H1 (cell line): ENCODE data around the gene OR51B4. TPM values are rescaled to one million over a fixed set of nuclear protein-coding genes. Genes with fewer than 3 reads are reported as not detected.

ENCODE experiments used
- CTCF ChIA-PET: fragments of 300-600 bp; sonication (Branson Sonifier 250); formaldehyde crosslinking; loops from one replicate; lab custom pipeline; 2021; ENCODE audit not compliant: partially characterized antibody; lab: Charles Lee
- POLR2A ChIA-PET: fragments of 300-600 bp; sonication (Branson Sonifier 250); formaldehyde crosslinking; loops from one replicate; lab custom pipeline; 2021; ENCODE audit warnings: inconsistent platforms; ENCODE audit not compliant: partially characterized antibody; lab: Charles Lee
- DNase-seq, 2 experiments: peaks; one replicate each; pipeline versions ENCODE4 v3.0.0 to v3.0.0-alpha.2; 2010 to 2022; ENCODE audit warnings: low spot score in 2 of 2, low read depth in 1 of 2, mixed read lengths in 1 of 2
- FAIRE-seq: peaks from 2 replicates; lab custom pipeline; 2011; peaks lifted over from hg19 to GRCh38; lab: Jason Lieb, UNC
- H2AFZ ChIP-seq: 2 replicates; pipeline ENCODE4 v1.8.1; 2012; ENCODE audit warnings: low read length, inconsistent platforms
- H2AK5ac ChIP-seq: 2 replicates; pipeline ENCODE4 v1.6.1; 2013; ENCODE audit warnings: low read depth, low read length
- H2BK120ac ChIP-seq: replicated peaks from 2 replicates; pipeline ENCODE3; 2013; ENCODE audit warnings: low read depth, low read length, inconsistent platforms
- H2BK12ac ChIP-seq: 2 replicates; pipeline ENCODE4 v1.6.1; 2013; ENCODE audit warnings: low read depth, low read length
- H2BK15ac ChIP-seq: 2 replicates; pipeline ENCODE4 v1.6.1; 2013; ENCODE audit warnings: low read length
- H2BK20ac ChIP-seq: 2 replicates; pipeline ENCODE4 v1.6.1; 2013; ENCODE audit warnings: low read length
- H2BK5ac ChIP-seq: 2 replicates; pipeline ENCODE4 v1.6.1; 2013; ENCODE audit warnings: low read depth, low read length
- H3K14ac ChIP-seq: 2 replicates; pipeline ENCODE4 v1.6.1; 2013; ENCODE audit warnings: inconsistent platforms; ENCODE audit not compliant: insufficient read length
- H3K18ac ChIP-seq: 2 replicates; pipeline ENCODE4 v1.6.1; 2013; ENCODE audit warnings: low read length; ENCODE audit errors: extremely low read depth
- H3K23ac ChIP-seq: 2 replicates; pipeline ENCODE4 v1.6.1; 2013; ENCODE audit warnings: inconsistent platforms; ENCODE audit not compliant: insufficient read length
- H3K23me2 ChIP-seq: 2 replicates; pipeline ENCODE4 v1.6.1; 2013; ENCODE audit warnings: low read depth, low read length
- H3K27ac ChIP-seq: 2 replicates; pipeline ENCODE4 v1.6.1; 2011; ENCODE audit warnings: low read depth, low read length, inconsistent platforms
- H3K27me3 ChIP-seq, 4 experiments: replicated peaks in 1 of 4; 1 replicate in 1 of 4; 2 replicates in 3 of 4; pipeline versions ENCODE4 v1.6.1 to v1.8.1; 2011 to 2013; ENCODE audit warnings: low read length in 3 of 4, mild to moderate bottlenecking in 3 of 4, inconsistent platforms in 2 of 4, mixed read lengths in 2 of 4, moderate library complexity in 1 of 4; ENCODE audit not compliant: control insufficient read depth in 3 of 4, insufficient read depth in 3 of 4; ENCODE audit errors: extremely low read depth in 1 of 4
- H3K36me3 ChIP-seq, 4 experiments: 2 replicates each; pipeline versions ENCODE4 v1.6.1 to v1.8.1; 2011 to 2013; ENCODE audit warnings: mild to moderate bottlenecking in 4 of 4, low read length in 3 of 4, moderate library complexity in 2 of 4, control low read depth in 1 of 4, inconsistent platforms in 1 of 4; ENCODE audit not compliant: insufficient read depth in 4 of 4, control insufficient read depth in 2 of 4
- H3K4ac ChIP-seq: replicated peaks from 2 replicates; pipeline ENCODE3; 2013; ENCODE audit warnings: low read length, low read depth, mixed read lengths, inconsistent platforms; ENCODE audit not compliant: insufficient read length
- H3K4me1 ChIP-seq, 4 experiments: replicated peaks in 1 of 4; 1 replicate in 1 of 4; 2 replicates in 3 of 4; pipeline versions ENCODE4 v1.6.1 to v1.8.1; 2011 to 2013; ENCODE audit warnings: low read length in 3 of 4, inconsistent platforms in 2 of 4, mixed read lengths in 1 of 4; ENCODE audit not compliant: insufficient read depth in 4 of 4, control insufficient read depth in 3 of 4
- H3K4me2 ChIP-seq, 2 experiments: 2 replicates each; pipeline versions ENCODE4 v1.6.1 to v1.8.1; 2011 to 2013; ENCODE audit warnings: low read depth in 2 of 2, low read length in 2 of 2, control low read depth in 1 of 2, inconsistent platforms in 1 of 2, mild to moderate bottlenecking in 1 of 2; ENCODE audit not compliant: insufficient read depth in 1 of 2
- H3K4me3 ChIP-seq, 4 experiments: fragments of 200-600, 300-600 bp in 1 of 4; sonication (generic), shearing (Covaris generic), sonication (Bioruptor Twin) in 1 of 4; 2 replicates each; pipeline versions ENCODE4 v1.5.1 to v1.8.1; 2011 to 2016; ENCODE audit warnings: low read length in 4 of 4, low read depth in 3 of 4, control low read depth in 2 of 4, inconsistent platforms in 2 of 4, mild to moderate bottlenecking in 2 of 4, mixed read lengths in 1 of 4, moderate library complexity in 1 of 4; ENCODE audit not compliant: insufficient read depth in 2 of 4; ENCODE audit errors: extremely low read depth in 1 of 4
- H3K56ac ChIP-seq: replicated peaks from 2 replicates; pipeline ENCODE3; 2013; ENCODE audit warnings: low read depth, mild to moderate bottlenecking, mixed read lengths, low read length, inconsistent platforms; ENCODE audit not compliant: insufficient read length
- H3K79me1 ChIP-seq: 2 replicates; pipeline ENCODE4 v1.6.1; 2013; ENCODE audit warnings: low read depth, low read length, control low read depth
- H3K79me2 ChIP-seq, 2 experiments: 2 replicates each; pipeline versions ENCODE4 v1.6.1 to v1.8.1; 2012 to 2013; ENCODE audit warnings: low read length in 2 of 2, mild to moderate bottlenecking in 2 of 2, inconsistent platforms in 1 of 2; ENCODE audit not compliant: insufficient read depth in 2 of 2, control insufficient read depth in 1 of 2
- H3K9ac ChIP-seq, 4 experiments: replicated peaks in 1 of 4; 1 replicate in 1 of 4; 2 replicates in 3 of 4; pipeline versions ENCODE4 v1.6.1 to v1.8.1; 2011 to 2013; ENCODE audit warnings: low read depth in 3 of 4, low read length in 3 of 4, control low read depth in 2 of 4, mild to moderate bottlenecking in 2 of 4, moderate library complexity in 2 of 4, inconsistent platforms in 1 of 4; ENCODE audit errors: extremely low read depth in 1 of 4
- H3K9me3 ChIP-seq, 2 experiments: 2 replicates each; pipeline versions ENCODE4 v1.6.1 to v1.8.1; 2012 to 2013; ENCODE audit warnings: mild to moderate bottlenecking in 2 of 2, moderate library complexity in 2 of 2, control low read depth in 1 of 2, inconsistent platforms in 1 of 2, low read depth in 1 of 2, low read length in 1 of 2, mixed read lengths in 1 of 2; ENCODE audit not compliant: insufficient read depth in 2 of 2
- H4K20me1 ChIP-seq, 2 experiments: replicated peaks in 1 of 2; 2 replicates each; pipeline versions ENCODE3 to v1.8.1; 2011 to 2013; ENCODE audit warnings: inconsistent platforms in 2 of 2, low read length in 2 of 2, mild to moderate bottlenecking in 1 of 2; ENCODE audit not compliant: insufficient read depth in 2 of 2, control insufficient read depth in 1 of 2
- H4K5ac ChIP-seq: 2 replicates; pipeline ENCODE4 v1.6.1; 2013; ENCODE audit warnings: low read length, low read depth, mixed read lengths, inconsistent platforms; ENCODE audit not compliant: insufficient read length
- H4K8ac ChIP-seq: 2 replicates; pipeline ENCODE4 v1.8.0; 2013; ENCODE audit warnings: mild to moderate bottlenecking, moderate library complexity, low read length, inconsistent platforms; ENCODE audit not compliant: insufficient read depth; ENCODE audit errors: extremely low read depth
- H4K91ac ChIP-seq: replicated peaks from 2 replicates; pipeline ENCODE3; 2013; ENCODE audit warnings: low read length, mixed read lengths, inconsistent platforms; ENCODE audit not compliant: insufficient read length
- RNF2 ChIP-seq: fragments of 200-900, 300-1000 bp; sonication (generic); IDR thresholded peaks from 2 replicates; pipeline ENCODE4 v1.7.1; 2016; ENCODE audit warnings: borderline replicate concordance, low read depth, mild to moderate bottlenecking, antibody characterized with exemption, low read length; ENCODE audit not compliant: poor library complexity, severe bottlenecking; ENCODE audit errors: missing control alignments
- WGBS, 2 experiments: shearing (Covaris generic) in 1 of 2; methylation state at CpG; one replicate each; pipeline versions ENCODE4 v1.1.6 to v1.1.7; 2013 to 2015; ENCODE audit warnings: low lambda C conversion rate in 2 of 2, mixed read lengths in 2 of 2, inconsistent platforms in 1 of 2, low coverage in 1 of 2, missing lambda C conversion rate in 1 of 2; ENCODE audit not compliant: insufficient replicate concordance in 2 of 2, insufficient coverage in 1 of 2, insufficient read length in 1 of 2; ENCODE audit errors: extremely low coverage in 1 of 2, missing lambda C conversion rate in 1 of 2; 5-methylcytosine and 5-hydroxymethylcytosine counted together
- polyA plus RNA-seq, 7 experiments: library from polyadenylated mRNA; depleted of rRNA in 3 of 7; stranded (reverse) in 5 of 7; unstranded in 2 of 7; fragments of >200 nt in 5 of 7; fragments of 200-250 nt in 2 of 7; gene quantifications; 1 replicate in 5 of 7; 2 replicates in 1 of 7; 4 replicates in 1 of 7; pipeline versions ENCODE4 v1.2.1 to v1.2.3, GENCODE V29; 2011 to 2013; ENCODE audit warnings: missing spikeins in 2 of 7, mixed read lengths in 2 of 7
- total RNA-seq: library from RNA; stranded (reverse); fragmentation: NEBNext Ultra II Directional; extraction: Animal tissue kit (Norgen Biotek cat#: 25700); gene quantifications from 2 replicates; pipeline ENCODE4 v1.2.1, GENCODE V29; 2021

OR51B4 gene
- total and polyA plus RNA-seq, 2 of the 8 experiments (the other 6 are each of a cell fraction or from before 2014, with no cell fraction given), result not detected

DNA sequence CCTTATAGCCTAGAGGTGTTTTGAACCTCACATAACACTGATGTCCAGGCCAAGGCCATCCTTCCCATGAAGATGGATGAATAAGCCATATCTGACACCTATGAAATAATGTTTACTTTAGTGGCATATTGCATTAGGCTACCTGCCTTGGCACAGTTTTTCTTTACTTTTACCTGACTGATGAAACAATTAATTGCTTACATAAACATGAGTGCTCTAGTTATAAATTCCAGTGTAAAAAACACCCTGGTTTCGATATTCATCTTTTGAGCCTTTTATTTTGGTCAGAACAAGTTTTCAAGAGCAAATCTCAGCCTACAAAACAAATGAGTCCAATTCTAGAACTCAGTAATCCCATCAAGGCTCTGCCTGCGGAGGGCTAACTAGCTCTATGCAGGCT, 25.0 kb downstream of the OR51B4 start:
- no peak for FAIRE-seq

More for the DNA sequence above, 25.0 kb downstream of the OR51B4 start:
- H4K8ac ChIP-seq, result no peak overlapping the region
- no peaks in the 10 kb centered on the region; the same call in 1 of the 2 replicates for H3K23me2 ChIP-seq
- H3K4ac ChIP-seq, result no peak overlapping the region
- no peak for TF ChIP-seq RNF2
- no peaks in the 10 kb centered on the region for H4K20me1 ChIP-seq
- no peak overlapping the region for H3K56ac ChIP-seq
- no peak overlapping the region for H4K5ac ChIP-seq
- POLR2A ChIA-PET, result interaction anchor here (0.6 kb wide), 1 partner anchor 233 kb away, joined by 3 read pairs; no protein-coding TSS in a partner anchor
- H3K36me3 ChIP-seq, result no peaks in the 10 kb centered on the region
- no peaks in the 10 kb centered on the region for H3K79me2 ChIP-seq
- no peaks in the 10 kb centered on the region for H3K9me3 ChIP-seq
- H2AK5ac ChIP-seq, result no peak overlapping the region
- no peak overlapping the region for H3K18ac ChIP-seq
- no peak overlapping the region for H2AFZ ChIP-seq
- CTCF ChIA-PET, result interaction anchor here (1.3 to 8.6 kb wide), 2 partner anchors 9 to 14 kb away, joined by 3 to 48 read pairs; no protein-coding TSS in a partner anchor
- no peak overlapping the region for H2BK12ac ChIP-seq
- no peak overlapping the region for H2BK15ac ChIP-seq
- H2BK5ac ChIP-seq, result no peak overlapping the region
- H3K4me3 ChIP-seq, result no peak overlapping the region
- H3K9ac ChIP-seq, result no peak overlapping the region
- H4K91ac ChIP-seq, result no peak overlapping the region
- no peak overlapping the region for H2BK20ac ChIP-seq
- H3K4me1 ChIP-seq, result no peaks in the 10 kb centered on the region; a peak in 2 of 7 replicates
- 0 out of 2 replicates have a peak, but pooled peaks cover 2% of the 10 kb centered on the region for H3K79me1 ChIP-seq
- no peak overlapping the region for H3K27ac ChIP-seq
- no peak overlapping the region for H3K4me2 ChIP-seq
- H3K14ac ChIP-seq, result no peak overlapping the region
- no peak overlapping the region for H3K23ac ChIP-seq
- H3K27me3 ChIP-seq, result no peaks in the 10 kb centered on the region
- 92% methylated on average over 2 of the region's 2 CpGs; no CpG with 5 or more reads in 1 of the 2 experiments for WGBS, 2 experiments
- DNase-seq, result no peak
- H2BK120ac ChIP-seq, result no peak overlapping the region
